GM18511 (cell line): Measurements from ENCODE around the gene TPRG1L.
"Not testable (repeated sequence)": the region's sequence is repeated elsewhere in the genome, so short reads cannot be mapped to it uniquely, and the experiment has no call there.

Source experiments
- ATAC-seq: cut with Tn5 transposase; IDR thresholded peaks from one replicate; pipeline ENCODE4 v1.9.1; 2021; ENCODE audit warnings: mild to moderate bottlenecking, moderate library complexity; ENCODE audit not compliant: unreplicated experiment

The TPRG1L gene

DNA sequence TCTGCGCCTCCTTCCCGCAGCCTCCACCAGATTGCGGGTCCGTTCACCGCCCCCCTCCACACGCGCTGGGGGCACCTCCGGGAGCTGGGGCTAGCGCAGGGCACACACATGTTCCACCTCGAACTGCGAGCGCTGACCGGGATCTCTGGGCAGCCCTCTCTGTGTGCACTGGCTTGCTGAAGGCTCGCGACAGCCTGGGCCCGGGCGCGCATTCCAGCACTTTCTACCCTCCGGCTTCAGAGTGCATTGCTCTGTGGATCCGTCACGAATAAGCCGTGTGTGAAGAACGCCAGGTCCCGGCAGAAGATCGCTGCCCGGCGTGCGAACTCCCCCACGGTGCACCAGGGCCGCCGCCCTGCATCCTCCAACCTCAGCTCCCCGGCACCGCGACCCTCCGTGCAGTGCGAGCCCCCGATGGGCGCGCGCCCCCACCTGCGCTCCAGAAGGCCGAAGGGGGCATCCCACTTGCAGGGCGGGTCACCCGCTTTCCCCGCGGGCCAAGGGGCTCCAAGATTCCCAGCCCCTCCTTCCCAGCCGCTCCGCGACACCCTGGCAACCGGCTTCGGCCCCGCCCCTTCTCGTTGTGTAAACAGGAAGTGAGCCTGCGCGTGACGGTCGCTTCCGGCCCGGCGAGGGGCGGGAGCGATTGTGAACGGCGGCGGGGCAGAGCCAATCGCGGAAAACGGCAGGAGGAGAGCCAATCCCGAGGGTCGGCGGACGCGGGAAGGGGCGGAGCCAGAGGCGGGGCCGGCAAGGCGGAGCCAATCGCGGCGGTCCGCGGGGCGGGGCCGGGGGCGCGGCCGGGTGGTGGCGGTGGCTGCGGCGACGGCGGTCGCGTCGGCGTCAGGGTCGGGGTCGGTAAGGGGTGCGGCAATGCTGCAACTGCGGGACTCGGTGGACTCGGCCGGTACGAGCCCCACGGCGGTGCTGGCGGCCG lies at the start of gene TPRG1L:
Gene TPRG1L, plus strand, starts transcription at position 816 of the 937 bp plus-strand sequence. Its CDS starts 58 bp downstream, at position 874.
- ATAC-seq = peak; percentile 95

DNA sequence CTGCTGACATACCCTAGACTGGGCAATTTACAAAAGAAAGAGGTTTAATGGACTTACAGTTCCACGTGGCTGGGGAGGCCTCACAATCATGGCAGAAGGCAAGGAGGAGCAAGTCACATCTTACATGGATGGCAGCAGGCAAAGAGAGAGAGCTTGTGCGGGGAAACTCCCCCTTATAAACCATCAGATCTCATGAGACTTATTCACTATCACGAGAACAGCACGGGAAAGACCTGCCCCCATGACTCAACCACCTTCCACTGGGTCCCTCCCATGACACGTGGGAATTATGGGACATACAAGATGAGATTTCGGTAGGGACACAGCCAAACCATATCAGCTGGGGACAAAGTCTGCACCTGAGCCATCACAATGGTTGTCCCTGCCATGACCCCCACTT lies 49.3 kb upstream of the TPRG1L start:
- ATAC-seq = not testable (repeated sequence)

DNA sequence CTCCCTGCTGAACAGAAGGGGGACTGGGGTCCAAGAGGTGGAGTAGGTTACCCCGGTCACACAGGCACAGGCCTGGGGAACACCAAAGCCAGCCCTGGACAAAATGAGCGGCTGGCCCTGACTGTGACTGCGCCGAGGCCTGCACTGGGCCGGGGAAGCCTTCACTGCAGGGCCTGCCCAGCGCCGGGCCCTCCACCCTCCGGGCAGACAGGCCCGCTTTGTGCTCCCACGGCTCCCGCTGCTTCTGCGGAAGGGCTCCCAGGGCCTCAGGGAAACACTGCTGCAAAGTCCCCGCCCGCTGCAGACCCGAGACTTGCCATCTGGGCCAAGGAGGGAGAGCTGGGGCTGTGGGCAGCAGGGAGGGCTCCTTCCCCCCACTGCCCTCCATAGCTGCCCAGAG lies 48.8 kb upstream of the TPRG1L start:
- ATAC-seq = no peak

DNA sequence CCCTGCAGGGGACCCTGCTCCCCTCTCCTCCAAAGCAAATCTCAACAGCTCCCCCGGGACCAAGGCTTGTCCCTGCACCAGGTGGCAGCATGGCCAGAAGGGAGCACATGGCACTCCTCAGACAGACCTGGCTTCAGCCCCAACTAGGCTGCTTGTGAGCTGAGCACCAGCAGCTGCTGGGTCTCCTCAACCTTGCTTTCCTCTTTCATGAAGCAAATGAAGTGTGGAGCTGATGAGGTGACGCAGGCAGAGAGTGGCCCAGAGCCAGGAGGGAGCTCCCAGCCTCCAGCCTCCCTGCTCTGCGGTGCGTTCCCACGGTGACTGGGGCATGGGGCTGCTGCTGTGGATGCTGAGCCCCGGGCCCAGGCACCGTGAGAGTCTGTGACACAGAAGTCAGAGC lies 47.5 kb upstream of the TPRG1L start:
- ATAC-seq = no peak

DNA sequence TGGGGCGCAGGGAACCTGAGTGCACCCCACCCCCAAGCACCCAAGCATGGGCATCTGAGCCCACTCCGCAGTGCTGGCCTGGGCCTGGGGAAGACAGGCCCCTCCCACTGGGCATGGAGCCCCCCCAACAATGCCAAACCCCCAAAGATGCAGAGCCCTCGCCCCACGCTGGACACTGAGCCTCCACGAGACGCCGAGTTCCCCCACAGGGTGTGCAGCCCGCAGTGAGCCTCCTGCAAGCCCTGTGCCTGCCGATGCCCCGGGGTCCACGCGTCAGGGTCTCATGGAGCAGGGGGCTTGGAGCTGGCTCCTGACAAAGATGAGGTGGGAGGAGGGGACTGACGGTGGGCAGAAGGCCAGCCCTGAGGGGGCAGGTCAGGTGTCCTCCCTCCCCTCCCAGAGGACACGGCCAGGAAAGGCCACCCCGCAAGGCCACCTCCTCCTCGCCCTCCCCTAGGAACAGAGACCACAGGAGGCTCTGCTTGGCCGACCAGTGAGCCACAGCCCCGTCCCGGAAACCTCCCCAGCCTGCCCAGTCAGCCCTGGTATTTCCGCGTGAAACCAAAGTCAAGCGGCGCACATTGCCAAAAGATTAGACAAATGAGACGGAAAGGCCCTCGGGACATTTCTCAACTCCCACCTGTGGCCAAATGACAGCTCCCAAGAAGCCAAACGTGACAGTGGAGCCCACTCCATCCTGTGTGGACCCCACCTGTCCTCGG lies 46.9 kb upstream of the TPRG1L start:
- ATAC-seq = no peak

DNA sequence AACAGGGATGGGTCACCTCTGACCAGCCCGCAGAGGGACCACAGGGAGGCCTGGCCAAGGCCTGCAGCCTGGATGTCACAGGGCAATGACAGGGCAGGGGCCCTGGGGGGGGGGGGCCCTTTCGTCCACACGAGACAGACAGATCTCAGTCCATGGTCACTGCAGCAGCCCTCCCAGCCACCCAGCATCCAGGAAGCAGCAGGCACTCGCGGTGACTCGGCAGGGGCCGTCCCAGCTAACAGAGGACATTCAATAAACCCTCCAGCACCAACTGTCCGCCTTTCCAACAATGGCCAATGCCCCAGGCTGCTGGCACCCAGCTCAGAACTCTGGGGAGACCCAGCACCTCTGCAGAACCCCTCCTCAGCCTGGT lies 46.4 kb upstream of the TPRG1L start:
- no peak for ATAC-seq

DNA sequence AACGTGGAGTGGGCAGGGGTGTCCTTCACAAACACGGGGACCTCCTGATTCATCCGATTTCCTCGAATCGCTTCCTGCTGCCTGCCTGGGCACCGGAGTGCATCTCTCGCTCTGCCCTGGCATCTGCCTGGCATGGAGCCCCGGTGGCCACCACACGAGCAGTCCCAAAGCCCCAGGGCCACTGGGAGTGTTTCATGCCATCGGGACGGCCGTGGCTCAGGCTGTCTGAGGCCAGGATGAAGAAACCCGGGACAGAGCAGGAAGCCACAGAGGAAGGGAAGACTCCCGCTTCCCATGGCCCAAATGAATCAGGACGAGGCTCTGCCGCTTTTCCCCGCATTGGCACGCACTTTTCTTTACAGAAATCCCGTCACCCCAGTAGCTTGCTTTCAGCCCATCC lies 45.9 kb upstream of the TPRG1L start:
- ATAC-seq = no peak

DNA sequence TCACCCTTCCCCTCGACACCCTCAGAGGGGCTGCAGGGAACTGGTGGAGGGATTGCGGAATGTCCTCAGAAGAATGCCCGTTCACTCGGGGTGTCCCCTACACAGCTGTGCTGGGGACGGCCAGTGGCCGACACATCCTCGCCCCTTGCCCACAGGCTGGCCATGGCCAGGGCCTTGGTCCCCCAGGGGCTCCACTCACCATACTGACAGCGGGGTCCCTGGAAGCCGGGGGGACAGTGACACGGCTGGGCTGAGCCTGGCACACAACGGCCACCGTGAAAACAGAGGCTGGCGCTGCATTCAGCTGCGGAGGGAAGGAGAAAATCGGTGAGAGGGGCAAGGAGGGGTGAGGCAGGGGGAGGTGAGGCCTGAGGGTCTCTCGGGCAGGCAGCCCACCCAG lies 45.2 kb upstream of the TPRG1L start:
- ATAC-seq = no peak

DNA sequence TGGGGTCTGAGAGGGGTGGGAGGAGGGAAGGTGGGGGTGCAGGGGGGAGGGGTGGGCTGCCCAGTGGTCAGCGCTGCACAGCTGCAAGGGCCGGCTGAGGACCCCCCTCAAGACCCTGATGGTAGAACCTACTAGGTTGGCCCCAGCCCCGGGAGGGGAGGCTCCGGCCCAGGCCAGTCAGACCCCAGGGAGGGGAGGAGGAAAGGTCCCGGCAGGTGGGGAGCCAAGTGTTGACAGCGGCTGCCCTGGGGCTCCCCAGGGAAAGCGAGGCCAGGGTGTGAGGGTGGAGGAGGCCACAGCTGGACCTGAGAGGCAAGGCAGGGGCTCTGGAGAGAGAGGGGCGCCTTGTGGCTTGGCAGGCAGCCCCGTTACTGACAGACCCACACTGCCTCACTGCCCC lies 44.6 kb upstream of the TPRG1L start:
- no peak for ATAC-seq

DNA sequence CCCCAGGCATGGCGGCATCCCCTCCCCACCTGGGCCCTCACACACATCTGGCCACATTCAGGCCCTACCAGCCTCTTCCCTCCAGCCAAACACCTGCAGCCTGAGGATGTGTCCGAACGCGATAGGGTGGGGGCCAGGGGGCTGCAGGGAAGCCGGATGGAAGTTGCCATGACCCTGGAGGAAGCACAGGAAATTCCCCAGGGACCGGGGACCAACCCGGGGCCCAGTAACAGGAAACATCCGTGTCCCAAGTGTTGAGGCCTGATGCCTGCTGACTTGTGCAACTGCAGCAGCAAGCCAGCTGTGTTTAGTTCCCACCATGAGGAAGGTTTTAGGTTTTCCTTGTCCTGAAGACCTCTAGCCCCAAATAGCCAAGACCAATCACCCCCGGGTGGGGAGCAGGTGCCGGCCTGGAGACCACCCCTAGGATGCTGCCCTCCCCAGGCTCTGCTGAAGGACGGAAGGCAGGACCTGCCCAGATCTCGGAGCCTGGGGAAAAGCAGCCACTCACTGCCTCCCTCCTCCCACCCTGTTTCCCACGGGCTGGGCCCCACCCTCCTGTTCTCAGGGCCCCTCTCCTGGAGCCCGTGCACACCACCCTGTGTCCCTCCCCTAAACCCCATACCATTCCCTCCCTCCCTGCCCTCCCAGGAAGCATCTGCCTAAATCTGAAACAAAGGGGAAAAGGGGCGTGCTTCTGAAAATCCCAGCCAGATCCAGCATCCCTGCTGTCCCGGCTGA lies 43.3 kb upstream of the TPRG1L start:
- ATAC-seq = no peak

DNA sequence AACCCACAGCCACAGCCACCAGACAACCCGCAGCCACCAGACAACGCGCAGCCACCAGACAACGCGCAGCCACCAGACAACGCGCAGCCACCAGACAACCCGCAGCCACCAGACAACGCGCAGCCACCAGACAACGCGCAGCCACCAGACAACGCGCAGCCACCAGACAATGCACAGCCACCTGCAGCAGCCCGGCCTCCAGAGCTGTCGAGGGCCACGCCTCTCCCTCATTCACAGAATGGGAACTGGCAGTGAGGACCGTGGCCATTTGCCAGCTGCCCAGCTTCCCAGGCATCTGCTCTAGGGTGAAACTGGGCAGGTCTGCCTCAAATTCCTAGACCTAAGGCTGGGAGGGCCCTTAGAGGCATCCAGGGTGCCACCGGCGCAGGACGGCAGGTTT lies 41.1 kb upstream of the TPRG1L start:
- not testable (repeated sequence) for ATAC-seq

DNA sequence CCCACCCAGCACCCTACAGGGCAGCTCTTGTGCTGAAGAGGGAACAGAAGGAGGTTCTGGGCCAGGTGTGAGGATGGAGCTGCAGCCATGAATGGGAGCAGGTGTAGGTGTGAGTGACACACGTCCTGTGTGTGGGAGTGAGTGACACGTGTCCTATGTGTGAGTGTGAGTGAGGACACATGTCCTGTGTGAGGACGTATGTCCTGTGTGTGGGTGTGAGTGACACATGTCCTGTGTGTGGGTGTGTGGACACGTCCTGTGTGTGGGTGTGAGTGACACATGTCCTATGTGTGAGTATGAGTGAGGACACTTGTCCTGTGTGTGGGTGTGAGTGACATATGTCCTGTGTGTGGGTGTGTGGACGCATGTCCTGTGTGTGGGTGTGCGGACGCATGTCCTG lies 39.9 kb upstream of the TPRG1L start:
- no peak for ATAC-seq

DNA sequence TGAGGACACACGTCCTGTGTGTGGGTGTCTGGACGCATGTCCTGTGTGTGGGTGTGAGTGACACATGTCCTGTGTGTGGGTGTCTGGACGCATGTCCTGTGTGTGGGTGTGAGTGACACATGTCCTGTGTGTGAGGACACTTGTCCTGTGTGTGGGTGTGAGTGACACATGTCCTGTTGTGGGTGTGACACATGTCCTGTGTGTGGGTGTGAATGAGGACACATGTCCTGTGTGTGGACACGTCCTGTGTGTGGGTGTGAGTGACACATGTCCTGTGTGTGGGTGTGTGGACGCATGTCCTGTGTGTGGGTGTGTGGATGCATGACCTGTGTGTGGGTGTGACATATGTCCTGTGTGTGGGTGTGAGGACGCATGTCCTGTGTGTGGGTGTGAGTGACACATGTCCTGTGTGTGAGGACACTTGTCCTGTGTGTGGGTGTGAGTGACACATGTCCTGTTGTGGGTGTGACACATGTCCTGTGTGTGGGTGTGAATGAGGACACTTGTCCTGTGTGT lies 39.4 kb upstream of the TPRG1L start:
- ATAC-seq = not testable (repeated sequence)

DNA sequence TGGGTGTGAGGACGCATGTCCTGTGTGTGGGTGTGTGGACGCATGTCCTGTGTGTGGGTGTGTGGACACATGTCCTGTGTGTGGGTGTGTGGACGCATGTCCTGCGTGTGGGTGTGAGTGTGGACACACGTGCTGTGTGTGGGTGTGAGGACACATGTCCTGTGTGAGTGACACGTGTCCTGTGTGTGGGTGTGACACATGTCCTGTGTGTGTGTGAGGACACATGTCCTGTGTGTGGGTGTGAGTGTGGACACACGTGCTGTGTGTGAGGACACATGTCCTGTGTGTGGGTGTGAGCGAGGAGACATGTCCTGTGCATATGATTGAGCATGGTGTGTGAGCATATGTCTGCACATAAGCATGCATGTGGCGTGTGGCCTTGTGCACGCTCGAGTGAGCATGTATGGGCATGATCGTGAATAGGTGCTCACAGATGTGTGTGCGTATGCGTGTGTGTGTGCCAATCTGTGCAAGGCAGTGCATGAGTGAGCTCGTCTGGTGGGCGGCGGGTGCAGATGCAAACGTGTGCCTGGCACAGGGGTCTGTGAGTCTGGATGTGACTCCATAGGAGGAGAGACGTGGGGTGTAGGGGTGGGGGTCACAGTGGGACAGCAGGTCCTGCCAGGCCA lies 38.8 kb upstream of the TPRG1L start:
- ATAC-seq = no peak

DNA sequence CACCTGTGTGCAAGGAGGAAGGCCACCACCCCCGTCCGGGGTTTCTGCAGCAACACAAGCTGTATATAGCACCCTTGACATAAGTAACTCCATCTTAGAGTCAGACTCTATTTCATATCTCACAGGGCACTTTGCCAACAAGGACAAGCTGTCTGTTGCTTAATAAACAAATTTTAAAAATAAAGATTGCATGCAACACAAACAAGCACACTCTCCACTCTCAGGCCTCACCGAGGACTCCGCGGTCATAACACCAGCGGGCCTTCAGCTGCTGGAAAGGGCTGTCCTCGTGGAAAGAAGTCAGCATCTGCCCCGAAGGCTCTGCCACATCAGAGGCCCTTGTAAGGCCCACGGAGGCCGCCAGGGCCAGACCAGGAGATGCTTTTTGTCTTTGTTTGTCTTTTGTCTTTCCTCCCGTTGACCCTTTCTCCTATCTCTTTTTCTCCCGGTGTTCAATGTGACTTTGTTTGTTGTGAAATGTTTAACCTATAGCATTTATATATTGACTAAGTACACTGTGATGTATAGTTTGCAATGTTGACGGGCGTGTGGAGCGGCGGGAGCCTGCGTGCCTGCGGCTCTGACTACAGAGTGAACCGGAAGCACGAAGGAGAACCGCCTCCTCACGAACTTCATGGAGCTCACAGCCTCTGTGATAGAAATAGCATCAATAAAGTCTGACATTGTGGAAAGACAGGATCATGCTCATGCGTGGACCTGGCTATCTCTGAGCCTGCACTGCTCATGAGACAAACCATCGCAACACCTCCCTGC lies 37.6 kb upstream of the TPRG1L start:
- no peak for ATAC-seq

DNA sequence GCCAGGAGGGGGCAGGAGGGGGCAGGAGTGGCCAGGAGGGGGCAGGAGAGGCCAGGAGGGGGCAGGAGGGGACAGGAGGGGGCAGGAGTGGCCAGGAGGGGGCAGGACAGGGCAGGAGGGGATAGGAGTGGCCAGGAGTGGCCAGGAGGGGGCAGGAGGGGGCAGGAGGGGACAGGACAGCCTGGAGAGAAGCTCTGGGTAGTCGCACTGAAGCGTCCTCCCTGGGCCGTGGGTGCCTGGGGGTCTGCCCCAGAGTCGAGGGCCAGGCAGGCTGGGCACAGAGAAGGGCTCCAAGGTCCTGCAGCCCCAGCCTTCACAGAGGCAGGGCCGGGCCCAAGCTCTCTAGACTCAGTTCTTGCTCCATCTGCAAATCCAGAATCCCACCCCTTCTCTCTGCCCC lies 36.4 kb upstream of the TPRG1L start:
- no peak for ATAC-seq

DNA sequence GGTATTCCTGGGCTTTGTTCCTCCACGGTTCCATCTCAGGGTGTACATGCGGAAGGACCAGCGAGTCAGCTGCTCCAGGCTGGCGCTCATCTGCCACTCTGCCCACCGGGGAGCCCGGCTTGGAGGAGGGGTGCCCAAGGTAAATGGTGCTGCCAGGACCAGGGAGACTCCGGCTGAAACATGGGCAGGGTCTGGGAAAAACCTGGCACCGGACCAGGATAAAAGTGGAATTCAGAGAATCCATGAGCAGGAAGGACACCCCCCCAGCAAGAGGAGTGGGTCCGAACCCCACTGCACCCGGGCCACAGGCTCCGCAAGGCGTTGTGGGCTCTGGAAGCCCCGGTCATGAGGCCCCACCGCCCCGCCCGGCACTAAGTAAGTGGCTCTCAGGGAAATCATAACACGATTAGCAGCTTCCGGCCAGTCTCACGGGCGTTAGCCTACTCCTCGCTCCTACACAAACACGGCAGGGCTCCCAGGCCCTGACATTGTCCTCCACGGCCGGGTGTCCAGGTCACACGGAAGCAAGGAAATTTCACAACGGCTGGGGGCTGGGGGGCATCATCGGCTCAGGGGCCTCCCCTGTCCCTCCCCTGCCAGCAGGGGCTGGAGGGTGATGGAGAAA lies 34.6 kb upstream of the TPRG1L start:
- ATAC-seq = no peak

DNA sequence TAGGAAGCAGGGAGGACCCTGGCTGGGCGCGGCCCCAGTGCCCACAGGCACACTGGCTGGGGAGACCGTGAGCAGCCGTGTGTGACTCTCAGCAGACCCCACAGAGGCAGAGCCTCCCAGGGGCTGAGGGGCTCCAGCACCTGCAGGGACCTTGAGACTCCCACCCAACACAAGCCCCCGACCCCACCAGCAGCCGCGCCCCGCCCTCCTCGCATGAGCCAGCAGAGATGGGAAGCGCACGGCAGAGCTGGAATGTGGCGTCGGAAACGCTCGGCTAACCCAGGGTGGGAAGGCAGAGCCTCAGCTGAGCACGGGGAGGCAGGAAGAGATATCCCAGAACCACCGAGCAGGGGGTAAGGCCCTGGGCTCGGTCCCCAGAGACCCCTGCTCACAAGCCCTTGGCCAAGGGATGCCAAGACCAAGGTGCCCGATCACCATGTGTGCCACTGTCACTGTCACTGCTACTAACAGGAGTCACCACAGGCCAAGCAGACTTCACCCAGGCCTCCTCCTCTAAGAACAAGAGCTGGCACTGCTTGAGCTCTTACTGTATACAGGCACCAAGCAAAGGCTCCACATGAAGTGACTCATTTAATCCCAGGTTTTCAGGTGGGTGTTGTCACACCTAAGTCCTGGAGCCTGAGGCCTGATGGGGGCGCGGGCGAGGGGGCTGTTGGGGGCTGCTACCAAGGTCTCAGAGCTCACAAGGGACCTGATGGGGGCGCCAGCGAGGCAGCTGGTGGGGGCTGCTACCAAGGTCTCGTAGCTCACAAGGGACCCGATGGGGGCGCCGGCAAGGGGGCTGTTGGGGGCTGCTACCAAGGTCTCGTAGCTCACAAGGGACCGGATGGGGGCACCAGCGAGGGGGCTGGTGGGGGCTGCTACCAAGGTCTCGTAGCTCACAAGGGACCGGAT lies 33.6 kb upstream of the TPRG1L start:
- no peak for ATAC-seq

DNA sequence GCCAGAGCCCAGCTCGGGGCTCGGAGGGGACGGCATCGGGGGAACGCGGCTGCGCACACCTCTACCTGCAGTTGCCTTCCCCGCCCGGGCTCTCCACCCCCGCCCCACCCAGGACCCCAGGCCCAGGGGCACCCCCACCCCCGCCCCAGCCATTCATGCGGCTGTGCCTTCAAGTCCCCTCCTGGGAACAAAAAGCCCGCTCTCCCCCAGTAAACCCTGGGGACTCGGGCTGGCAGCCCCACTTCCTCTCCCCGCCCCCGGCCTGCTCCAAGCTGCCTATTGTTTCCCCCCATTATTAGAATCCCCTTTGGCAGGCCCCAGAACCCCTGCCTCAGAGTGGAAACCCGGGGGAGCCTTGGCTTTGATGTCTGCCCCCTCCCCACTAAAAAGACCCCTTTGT lies 31.5 kb upstream of the TPRG1L start:
- no peak for ATAC-seq
